Endodermal cell (in vitro differentiated cells): ENCODE data around the gene LRRC36. TPM values are rescaled to one million over a fixed set of nuclear protein-coding genes. Genes with fewer than 3 reads are reported as not detected.

ENCODE experiments used
- DNase-seq: peaks from one replicate; pipeline ENCODE4 v3.0.0-alpha.2; 2017
- H3K27ac ChIP-seq: 2 replicates; pipeline ENCODE4 v1.5.1; 2013; ENCODE audit warnings: mild to moderate bottlenecking, low read depth, low read length, moderate library complexity
- H3K27me3 ChIP-seq: 2 replicates; pipeline ENCODE4 v1.6.1; 2013; ENCODE audit warnings: mild to moderate bottlenecking, low read length, moderate library complexity; ENCODE audit not compliant: insufficient read depth, control insufficient read depth, poor library complexity, severe bottlenecking
- H3K36me3 ChIP-seq: 2 replicates; pipeline ENCODE4 v1.7.0; 2013; ENCODE audit warnings: mild to moderate bottlenecking, low read length, moderate library complexity; ENCODE audit not compliant: control insufficient read depth, insufficient read depth
- H3K4me1 ChIP-seq: one replicate; pipeline ENCODE4 v1.7.0; 2013; ENCODE audit warnings: low read length; ENCODE audit not compliant: control insufficient read depth, insufficient read depth
- H3K4me3 ChIP-seq: 2 replicates; pipeline ENCODE4 v1.5.1; 2013; ENCODE audit warnings: mild to moderate bottlenecking, low read length, moderate library complexity
- H3K9ac ChIP-seq: 2 replicates; pipeline ENCODE4 v1.6.1; 2013; ENCODE audit warnings: mild to moderate bottlenecking, low read length, moderate library complexity; ENCODE audit not compliant: poor library complexity, severe bottlenecking; ENCODE audit errors: extremely low read depth
- H3K9me3 ChIP-seq: 2 replicates; pipeline ENCODE4 v1.6.1; 2013; ENCODE audit warnings: mild to moderate bottlenecking, low read length, moderate library complexity; ENCODE audit not compliant: control insufficient read depth
- H3K27ac Mint-ChIP-seq: 2 replicates; pipeline ENCODE4 v1.8.0; 2020; ENCODE audit warnings: mixed read lengths
- H3K27me3 Mint-ChIP-seq: 2 replicates; pipeline ENCODE4 v1.8.0; 2021; ENCODE audit warnings: mild to moderate bottlenecking, mixed read lengths; ENCODE audit not compliant: insufficient read depth
- H3K36me3 Mint-ChIP-seq: 2 replicates; pipeline ENCODE4 v1.8.0; 2020; ENCODE audit warnings: low read depth, mixed read lengths
- H3K4me1 Mint-ChIP-seq: 2 replicates; pipeline ENCODE4 v1.8.0; 2020; ENCODE audit warnings: mixed read lengths
- H3K4me3 Mint-ChIP-seq: 2 replicates; pipeline ENCODE4 v1.8.0; 2020; ENCODE audit warnings: mild to moderate bottlenecking, moderate library complexity, mixed read lengths
- H3K9me3 Mint-ChIP-seq: 2 replicates; pipeline ENCODE4 v1.8.0; 2020; ENCODE audit warnings: mild to moderate bottlenecking, mixed read lengths
- CTCF ChIP-seq: fragments of 200-600 bp; sonication (generic); conservative IDR thresholded peaks from 2 replicates; pipeline ENCODE4 v1.5.0; 2021; ENCODE audit warnings: antibody characterized with exemption, mild to moderate bottlenecking
- WGBS, 2 experiments: methylation state at CpG; one replicate each; pipeline versions ENCODE4 v1.1.5 to v1.1.7; 2013; ENCODE audit warnings: missing lambda C conversion rate in 2 of 2, mixed read lengths in 1 of 2; ENCODE audit not compliant: insufficient coverage in 1 of 2, insufficient read length in 1 of 2; 5-methylcytosine and 5-hydroxymethylcytosine counted together
- total RNA-seq, 2 donors: library from RNA; stranded (reverse); fragmentation: NEBNext Ultra II Directional in 1 of 2; extraction: Animal tissue kit (Norgen Biotek cat#: 25700) in 1 of 2; gene quantifications; 2 replicates in 1 of 2; 3 replicates in 1 of 2; pipeline ENCODE4 v1.2.1, GENCODE V29; 2021

The LRRC36 gene
- total RNA-seq, 2 donors from 2014 or later, result 0.73 TPM; not detected in 1

- no peak overlapping the region for H3K4me3 Mint-ChIP-seq
- H3K27me3 ChIP-seq, result peaks cover 24% of the 10 kb centered on the region
Measured at GRCh38 chr16:67433131-67433719, 106.6 kb downstream of the LRRC36 start.

More at GRCh38 chr16:67433131-67433719, 106.6 kb downstream of the LRRC36 start:
- Mint-ChIP-seq H3K36me3 (peaks cover 11% of the 10 kb centered on the region), H3K9me3 (no peaks in the 10 kb centered on the region), H3K4me1 (peaks cover 26% of the 10 kb centered on the region), H3K27ac (no peak overlapping the region), H3K27me3 (peaks cover 33% of the 10 kb centered on the region)
- peaks cover 3% of the 10 kb centered on the region for H3K4me1 ChIP-seq
- peak overlapping the region; percentile 85 for H3K4me3 ChIP-seq
- DNase-seq, result no peak
- no peak overlapping the region for H3K9ac ChIP-seq
- H3K9me3 ChIP-seq, result no peaks in the 10 kb centered on the region
- TF ChIP-seq CTCF, result no peak
- H3K27ac ChIP-seq, result no peak overlapping the region
- H3K36me3 ChIP-seq, result peaks cover 6% of the 10 kb centered on the region
- WGBS, 2 experiments, result 97 to 100% methylated on average over 4 to 5 of the region's 5 CpGs

Other genes with a start within 250 kb of the LRRC36 start
- gene PHAF1, start 216.9 kb upstream of the LRRC36 start, total RNA-seq, result 10 to 100 TPM; 18.8 to 19.6 TPM
- gene B3GNT9, start 175.8 kb upstream of the LRRC36 start, total RNA-seq, result 10 to 100 TPM in 1 of 2 donors, 1 to 10 TPM in 1; 7.2 to 11.0 TPM
- gene TRADD, start 166.9 kb upstream of the LRRC36 start, total RNA-seq, result 1 to 10 TPM; 2.8 to 5.4 TPM
- 1 to 10 TPM; 1.9 to 3.5 TPM for gene FBXL8, start 166.9 kb upstream of the LRRC36 start, total RNA-seq
- 1 to 10 TPM; 2.0 to 6.8 TPM for gene HSF4, start 162.1 kb upstream of the LRRC36 start, total RNA-seq
- gene NOL3, start 156.3 kb upstream of the LRRC36 start, total RNA-seq, result 10 to 100 TPM; 11.6 TPM
- gene MATCAP1, start 142.9 kb upstream of the LRRC36 start, total RNA-seq, result 10 to 100 TPM; 50.2 to 63.8 TPM
- 1 to 10 TPM in 1 of 2 donors, under 1 TPM in 1; 0.97 to 1.8 TPM for gene EXOC3L1, start 136.7 kb upstream of the LRRC36 start, total RNA-seq
- gene E2F4, start 134.7 kb upstream of the LRRC36 start, total RNA-seq, result 10 to 100 TPM; 71.8 to 72.8 TPM
- 1 to 10 TPM; 5.6 to 6.4 TPM for gene ELMO3, start 127.7 kb upstream of the LRRC36 start, total RNA-seq
- gene TMEM208, start 99.7 kb upstream of the LRRC36 start, total RNA-seq, result 10 to 100 TPM; 43.1 to 46.4 TPM
- gene FHOD1, start 79.3 kb upstream of the LRRC36 start, total RNA-seq, result 10 to 100 TPM; 51.7 to 71.9 TPM
- gene SLC9A5, start 77.8 kb upstream of the LRRC36 start, total RNA-seq, result 1 to 10 TPM; 8.9 to 9.0 TPM
- 10 to 100 TPM; 10.5 to 12.4 TPM for gene PLEKHG4, start 47.3 kb upstream of the LRRC36 start, total RNA-seq
- gene KCTD19, start 74 bp upstream of the LRRC36 start, total RNA-seq, result 1 to 10 TPM; 1.2 to 1.3 TPM
- gene TPPP3, start 66.7 kb downstream of the LRRC36 start, total RNA-seq, result under 1 TPM; 0.64 to 0.73 TPM
- 10 to 100 TPM in 1 of 2 donors, 1 to 10 TPM in 1; 8.4 to 10.6 TPM for gene ZDHHC1, start 89.7 kb downstream of the LRRC36 start, total RNA-seq
- 10 to 100 TPM; 10.4 to 14.7 TPM for gene HSD11B2, start 104.3 kb downstream of the LRRC36 start, total RNA-seq
- gene ATP6V0D1, start 154.3 kb downstream of the LRRC36 start, total RNA-seq, result 10 to 100 TPM; 56.0 to 58.3 TPM
- not detected for gene AGRP, start 156.7 kb downstream of the LRRC36 start, total RNA-seq
- gene RIPOR1, start 202.0 kb downstream of the LRRC36 start, total RNA-seq, result 10 to 100 TPM; 39.9 to 54.1 TPM
- gene CTCF, start 235.7 kb downstream of the LRRC36 start, total RNA-seq, result 10 to 100 TPM; 61.3 to 74.6 TPM